22Rv1 (cell line): Measurements from ENCODE around the gene CDHR3.

Experiments
- H3K27ac ChIP-seq: fragments of 450-650 bp; 2 replicates; pipeline ENCODE4 v1.5.1; 2017
- CTCF ChIP-seq: fragments of 450-650 bp; IDR thresholded peaks from 2 replicates; pipeline ENCODE4 v1.5.1; 2017; ENCODE audit warnings: mild to moderate bottlenecking
- ZFX ChIP-seq: fragments of 450-650 bp; IDR thresholded peaks from 2 replicates; pipeline ENCODE4 v1.6.1; 2017; ENCODE audit warnings: antibody characterized with exemption, borderline replicate concordance

CDHR3 gene

GRCh38 chr7:106017657-106018056, 54.6 kb downstream of the CDHR3 start:
- no peak for TF ChIP-seq ZFX
- TF ChIP-seq CTCF, result no peak
- no peak overlapping the region for H3K27ac ChIP-seq

GRCh38 chr7:106018566-106019469, 55.8 kb downstream of the CDHR3 start:
- no peak for TF ChIP-seq ZFX
- TF ChIP-seq CTCF, result no peak
- H3K27ac ChIP-seq, result no peak overlapping the region

- H3K27ac ChIP-seq, result no peak overlapping the region
- TF ChIP-seq CTCF (no peak), ZFX (no peak)
These were observed 56.4 kb downstream of the CDHR3 start for GRCh38 chr7:106019470-106019820.

GRCh38 chr7:106021151-106022067, 58.3 kb downstream of the CDHR3 start:
- H3K27ac ChIP-seq, result no peak overlapping the region
- TF ChIP-seq ZFX (no peak), CTCF (no peak)

- H3K27ac ChIP-seq, result no peak overlapping the region
- no peak for TF ChIP-seq CTCF
These were observed 59.2 kb downstream of the CDHR3 start for GRCh38 chr7:106022193-106022821.

GRCh38 chr7:106023369-106024322, 60.6 kb downstream of the CDHR3 start:
- H3K27ac ChIP-seq, result no peak overlapping the region

More at GRCh38 chr7:106023369-106024322, 60.6 kb downstream of the CDHR3 start:
- TF ChIP-seq CTCF (no peak), ZFX (no peak)
